GM18951 (cell line): ENCODE data around the gene ARTN.

Experiments
- POLR2A ChIP-seq: IDR thresholded peaks from 4 replicates; pipeline ENCODE4 v1.6.1; 2011; ENCODE audit warnings: mild to moderate bottlenecking; ENCODE audit not compliant: insufficient read length, insufficient read depth; ENCODE audit errors: extremely low read depth
- in situ Hi-C: fragments of 300-500 bp; cut with MboI; formaldehyde crosslinking; loops from one replicate; pipeline ENCODE4 v1.12.0; 2022; ENCODE audit warnings: low sequenced_read_pairs, mixed read lengths, inconsistent platforms; ENCODE audit not compliant: unreplicated experiment

The ARTN gene

GRCh38 chr1:43912607-43913006 lies 21.0 kb upstream of the ARTN start:
- in situ Hi-C loops, result no loop called here
- TF ChIP-seq POLR2A, result no peak

- in situ Hi-C loops, result no loop called here
- TF ChIP-seq POLR2A, result no peak
These were observed 20.5 kb upstream of the ARTN start for GRCh38 chr1:43913051-43913501.

- TF ChIP-seq POLR2A, result no peak
- in situ Hi-C loops, result no loop called here
These were observed 19.8 kb upstream of the ARTN start for GRCh38 chr1:43913666-43914360.

- no peak for TF ChIP-seq POLR2A
- in situ Hi-C loops, result no loop called here
These were observed 18.8 kb upstream of the ARTN start for GRCh38 chr1:43914576-43915525.

GRCh38 chr1:43919906-43920305 lies 13.7 kb upstream of the ARTN start:
- TF ChIP-seq POLR2A, result no peak

GRCh38 chr1:43921022-43921421 lies 12.6 kb upstream of the ARTN start:
- TF ChIP-seq POLR2A, result no peak
- in situ Hi-C loops, result no loop called here

More at GRCh38 chr1:43919906-43920305, 13.7 kb upstream of the ARTN start:
- in situ Hi-C loops, result no loop called here

- in situ Hi-C loops, result no loop called here
- TF ChIP-seq POLR2A, result no peak
These were observed 9.1 kb upstream of the ARTN start for GRCh38 chr1:43924516-43924915.

- in situ Hi-C loops, result no loop called here
- no peak for TF ChIP-seq POLR2A
These were observed 7.8 kb upstream of the ARTN start for GRCh38 chr1:43925846-43926245.

GRCh38 chr1:43930168-43930948 lies 3.2 kb upstream of the ARTN start:
- TF ChIP-seq POLR2A, result no peak

GRCh38 chr1:43930949-43931275 lies 2.7 kb upstream of the ARTN start:
- TF ChIP-seq POLR2A, result no peak
- in situ Hi-C loops, result loop anchor here (10.0 kb wide), 2 partner anchors 176 to 396 kb away; partner anchors contain the start of gene PTPRF

More at GRCh38 chr1:43930168-43930948, 3.2 kb upstream of the ARTN start:
- in situ Hi-C loops, result loop anchor here (10.0 kb wide), 2 partner anchors 176 to 396 kb away; partner anchors contain the start of gene PTPRF

GRCh38 chr1:43931711-43932660 lies 1.6 kb upstream of the ARTN start:
- in situ Hi-C loops, result loop anchor here (10.0 kb wide), 2 partner anchors 177 to 397 kb away; partner anchors contain the start of gene PTPRF
- TF ChIP-seq POLR2A, result no peak
